Measurements from ENCODE around the gene DIPK1C.

DIPK1C gene

GRCh38 chr18:74427442-74428112 is 29.5 kb downstream of the DIPK1C start:
- H3K27me3 ChIP-seq (ENCODE audit: insufficient read depth, poor library complexity, severe bottlenecking): no peaks in the 10 kb centered on the region
- H3K27ac ChIP-seq (replicated peaks): no peak overlapping the region
- no peak overlapping the region for H3K4me3 ChIP-seq (replicated peaks; ENCODE audit: insufficient read depth, low read length)
- TF ChIP-seq GABPA (IDR thresholded peaks at IDR 0.05; ENCODE audit: low read depth) (no peak), POLR2AphosphoS5 (IDR thresholded peaks at IDR 0.05; ENCODE audit: low read depth) (no peak), SPI1 (IDR thresholded peaks at IDR 0.05; ENCODE audit: borderline replicate concordance, low read depth) (no peak)
- no peak for DNase-seq (ENCODE audit: low read depth in 1 of 2, low spot score in 1 of 2)

- Histone ChIP-seq H3K27ac (replicated peaks) (no peak overlapping the region), H3K27me3 (ENCODE audit: insufficient read depth, poor library complexity, severe bottlenecking) (no peaks in the 10 kb centered on the region), H3K4me3 (replicated peaks; ENCODE audit: insufficient read depth, low read length) (no peak overlapping the region)
- DNase-seq (ENCODE audit: low read depth in 1 of 2, low spot score in 1 of 2): no peak
- TF ChIP-seq SPI1 (IDR thresholded peaks at IDR 0.05; ENCODE audit: borderline replicate concordance, low read depth) (no peak), POLR2AphosphoS5 (IDR thresholded peaks at IDR 0.05; ENCODE audit: low read depth) (no peak), CTCF (IDR thresholded peaks at IDR 0.05; ENCODE audit: insufficient read depth, low read length) (no peak), REST (IDR thresholded peaks at IDR 0.05; ENCODE audit: insufficient replicate concordance, low read depth) (no peak), GABPA (IDR thresholded peaks at IDR 0.05; ENCODE audit: low read depth) (no peak)
Observed at GRCh38 chr18:74425876-74426275, 31.2 kb downstream of the DIPK1C start.

- DNase-seq (ENCODE audit: low read depth in 1 of 2, low spot score in 1 of 2): no peak
- no peak for TF ChIP-seq REST (IDR thresholded peaks at IDR 0.05; ENCODE audit: insufficient replicate concordance, low read depth)
- TF ChIP-seq SPI1 (IDR thresholded peaks at IDR 0.05; ENCODE audit: borderline replicate concordance, low read depth): no peak
- no peak for TF ChIP-seq CTCF (IDR thresholded peaks at IDR 0.05; ENCODE audit: insufficient read depth, low read length)
- TF ChIP-seq GABPA (IDR thresholded peaks at IDR 0.05; ENCODE audit: low read depth): no peak
- no peak for TF ChIP-seq POLR2AphosphoS5 (IDR thresholded peaks at IDR 0.05; ENCODE audit: low read depth)
- no peak overlapping the region for H3K4me3 ChIP-seq (replicated peaks; ENCODE audit: insufficient read depth, low read length)
Observed at GRCh38 chr18:74425161-74425560, 31.9 kb downstream of the DIPK1C start.

GRCh38 chr18:74422541-74422940 is 34.6 kb downstream of the DIPK1C start:
- H3K27me3 ChIP-seq (ENCODE audit: insufficient read depth, poor library complexity, severe bottlenecking): peaks cover 4% of the 10 kb centered on the region
- no peak overlapping the region for H3K4me3 ChIP-seq (replicated peaks; ENCODE audit: insufficient read depth, low read length)
- TF ChIP-seq REST (IDR thresholded peaks at IDR 0.05; ENCODE audit: insufficient replicate concordance, low read depth): no peak
- no peak for TF ChIP-seq GABPA (IDR thresholded peaks at IDR 0.05; ENCODE audit: low read depth)
- TF ChIP-seq SPI1 (IDR thresholded peaks at IDR 0.05; ENCODE audit: borderline replicate concordance, low read depth): no peak
- no peak for TF ChIP-seq CTCF (IDR thresholded peaks at IDR 0.05; ENCODE audit: insufficient read depth, low read length)
- TF ChIP-seq POLR2AphosphoS5 (IDR thresholded peaks at IDR 0.05; ENCODE audit: low read depth): no peak
- H3K27ac ChIP-seq (replicated peaks): no peak overlapping the region
- no peak for DNase-seq (ENCODE audit: low read depth in 1 of 2, low spot score in 1 of 2)

More at GRCh38 chr18:74425161-74425560, 31.9 kb downstream of the DIPK1C start:
- no peaks in the 10 kb centered on the region for H3K27me3 ChIP-seq (ENCODE audit: insufficient read depth, poor library complexity, severe bottlenecking)
- H3K27ac ChIP-seq (replicated peaks): no peak overlapping the region

All from HL-60 (cell line).